HG03097 (cell line): Measurements from ENCODE around the gene TMEM40.
"Not testable (repeated sequence)": the region's sequence is repeated elsewhere in the genome, so short reads cannot be mapped to it uniquely, and the experiment has no call there.

Source experiments
- ATAC-seq: cut with Tn5 transposase; IDR thresholded peaks from one replicate; pipeline ENCODE4 v1.9.1; 2021; ENCODE audit not compliant: unreplicated experiment, low FRiP score

Gene TMEM40

DNA sequence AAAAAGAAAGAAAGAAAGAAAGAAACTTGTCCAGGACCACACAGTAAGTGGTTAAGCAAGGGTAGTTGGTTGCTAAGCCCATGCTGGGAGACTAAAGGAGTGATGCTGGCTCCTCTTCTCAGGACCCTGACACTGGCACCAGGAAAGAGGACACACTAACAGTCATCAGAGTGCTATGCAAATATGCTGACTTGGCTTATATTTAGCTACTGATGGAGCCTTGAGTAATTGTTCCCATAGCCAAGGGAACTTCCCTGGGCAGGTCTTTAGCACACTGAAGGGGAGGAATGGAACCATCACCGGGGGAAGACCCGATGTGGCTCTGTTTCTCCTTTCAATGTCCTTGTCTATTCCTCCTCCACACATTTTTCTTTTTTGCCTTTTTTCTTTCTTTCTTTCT, 6.2 kb downstream of the TMEM40 start:
- ATAC-seq: no peak

DNA sequence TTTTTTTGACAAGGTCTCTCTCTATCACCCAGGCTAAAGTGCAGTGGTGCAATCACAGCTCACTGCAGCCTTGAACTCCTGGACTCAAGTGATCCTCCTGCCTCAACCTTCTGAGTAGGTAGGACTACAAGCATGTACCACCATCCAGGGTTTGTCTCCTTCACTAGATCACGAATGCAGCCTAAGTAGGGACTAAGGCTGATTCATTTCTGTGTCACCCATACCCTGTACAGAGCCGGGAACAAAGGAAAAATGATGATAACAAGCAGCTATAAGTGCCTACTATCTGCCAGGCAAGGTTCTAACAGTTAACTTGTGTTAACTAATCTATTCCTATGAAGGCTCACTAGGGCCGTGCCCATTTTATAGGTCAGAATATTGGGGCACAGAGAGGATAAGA, 7.0 kb downstream of the TMEM40 start:
- ATAC-seq: no peak

DNA sequence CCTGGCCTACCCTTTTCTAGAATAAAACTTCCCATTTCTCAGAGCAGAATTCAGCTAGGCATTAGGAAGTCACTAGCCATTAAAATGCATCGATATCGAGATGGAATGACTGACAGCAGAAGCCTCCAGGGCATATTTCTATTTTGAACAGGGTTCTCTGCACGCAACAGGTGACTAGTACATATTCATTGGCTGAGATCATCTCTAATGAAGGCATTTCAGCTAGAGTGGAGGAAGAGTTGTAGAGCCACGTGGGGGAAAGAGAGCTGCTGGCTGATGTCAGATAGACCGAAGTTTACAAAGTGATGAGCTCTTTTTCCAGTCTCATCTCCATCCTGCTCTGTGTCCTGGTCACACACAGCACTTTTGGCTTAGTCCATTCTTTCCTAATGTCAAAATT, 7.5 kb downstream of the TMEM40 start:
- no peak for ATAC-seq

DNA sequence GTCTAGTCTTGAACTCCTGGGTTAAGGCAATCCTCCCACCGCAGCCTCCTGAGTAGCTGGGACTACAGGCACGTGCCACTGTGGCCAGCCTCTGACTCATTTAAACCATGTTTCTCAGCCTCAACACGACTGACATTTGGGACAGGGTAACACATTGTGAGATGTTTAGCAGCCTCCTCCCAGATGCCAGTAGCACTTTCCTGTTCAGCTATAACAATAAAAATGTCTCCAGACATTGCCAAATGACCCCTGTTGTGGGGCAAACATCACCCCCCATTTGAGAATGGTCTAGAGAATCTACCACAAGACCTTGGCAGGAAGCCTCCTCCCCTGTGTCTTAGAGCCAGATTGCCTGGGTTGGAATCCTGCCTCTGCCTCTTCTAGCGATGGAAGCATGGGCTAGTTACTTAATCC, 8.4 kb downstream of the TMEM40 start:
- no peak for ATAC-seq

DNA sequence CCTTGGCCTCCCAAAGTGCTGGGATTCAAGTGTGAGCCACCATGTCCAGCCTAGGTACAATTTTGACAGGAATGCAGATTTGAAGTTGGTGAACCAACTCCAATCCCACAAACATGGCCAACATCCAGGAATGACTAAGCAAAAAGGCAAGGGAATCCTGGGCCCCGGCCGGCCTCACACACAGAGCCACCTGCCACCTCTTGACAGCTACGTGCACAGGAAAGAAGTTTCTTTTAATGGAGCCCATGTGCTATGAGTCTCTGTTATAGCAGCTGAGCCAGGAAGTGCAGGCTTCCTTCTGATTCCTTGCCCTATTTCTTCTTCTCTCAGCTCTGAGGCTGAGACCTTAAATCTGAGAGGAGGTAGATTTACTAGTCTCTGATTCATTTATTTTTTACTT, 8.8 kb downstream of the TMEM40 start:
- ATAC-seq: no peak

DNA sequence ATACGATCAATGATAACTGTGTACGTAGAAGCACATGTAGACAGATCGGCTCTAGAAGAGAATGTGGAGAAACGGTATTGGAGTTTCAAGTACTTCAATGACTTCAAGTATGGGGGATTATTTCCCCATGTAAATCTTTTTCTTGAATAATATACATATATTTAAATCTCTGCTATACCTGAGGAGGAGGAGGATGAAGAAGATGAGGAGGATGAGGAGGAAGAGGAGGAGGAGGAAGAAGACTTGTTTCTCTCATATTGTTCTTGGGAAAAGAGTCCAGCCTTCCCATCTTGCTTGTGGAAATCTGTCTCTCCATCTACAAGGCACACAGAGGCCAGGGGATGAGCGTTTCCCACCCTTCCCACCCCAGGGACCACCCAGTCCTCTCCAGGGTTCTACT, 10.6 kb downstream of the TMEM40 start:
- no peak for ATAC-seq

DNA sequence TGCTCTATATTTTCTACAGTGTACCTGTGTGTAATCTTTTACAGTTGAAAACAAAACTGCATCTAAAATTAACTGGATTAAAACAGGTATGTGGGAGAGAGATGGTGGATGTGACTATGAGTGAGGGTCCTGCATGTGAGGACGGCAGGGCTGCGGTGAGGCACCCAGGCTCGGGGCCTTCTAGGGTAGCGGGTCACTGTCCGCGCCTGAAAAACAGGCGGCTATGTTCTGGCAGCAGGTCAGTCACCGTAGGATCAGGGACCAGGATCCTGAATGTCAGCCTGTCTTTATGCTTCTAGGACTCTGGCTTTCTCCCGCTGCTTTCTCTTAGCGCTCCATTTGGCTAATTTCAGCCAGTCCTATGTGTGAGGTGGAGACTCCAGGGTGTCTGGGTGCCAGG, 12.6 kb downstream of the TMEM40 start:
- no peak for ATAC-seq

DNA sequence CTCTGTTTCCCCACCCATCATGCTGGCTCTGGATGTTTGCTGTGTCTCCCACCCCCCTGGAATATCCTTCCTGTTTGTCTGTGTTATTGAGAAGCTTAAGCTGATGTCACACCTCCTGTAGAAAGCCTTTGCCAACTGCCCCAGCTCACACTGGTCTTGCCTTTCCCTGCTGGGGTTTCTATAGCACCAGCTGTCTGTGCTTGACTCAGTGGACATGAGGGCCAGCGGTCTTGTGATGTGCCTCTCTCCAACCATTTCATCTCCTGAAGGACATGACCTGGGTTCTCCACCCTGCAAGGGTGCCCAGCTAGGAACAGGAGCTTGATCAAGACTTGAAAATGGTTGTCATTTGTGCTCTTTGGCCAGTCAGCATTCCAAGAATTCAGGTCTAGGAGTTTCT, 14.7 kb downstream of the TMEM40 start:
- ATAC-seq: no peak

DNA sequence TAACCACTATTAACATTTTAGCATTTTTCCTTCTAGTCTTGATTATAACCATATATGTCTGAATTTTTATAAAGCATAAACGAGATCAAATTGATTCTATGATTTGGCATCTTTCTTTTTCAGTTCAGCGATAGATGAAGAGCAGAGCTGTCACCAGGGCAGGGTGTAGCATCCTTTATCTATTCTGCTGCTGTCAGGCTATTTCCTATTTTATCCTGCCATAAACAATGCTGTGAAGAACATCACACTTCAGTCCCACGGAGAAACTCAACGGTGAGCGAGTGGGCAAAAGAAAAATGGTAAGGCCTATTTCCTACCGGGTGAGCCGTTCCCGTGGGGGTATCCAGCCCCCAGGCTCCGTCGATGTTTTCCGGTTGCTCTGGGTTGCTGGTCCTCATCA, 15.5 kb downstream of the TMEM40 start:
- ATAC-seq: no peak

DNA sequence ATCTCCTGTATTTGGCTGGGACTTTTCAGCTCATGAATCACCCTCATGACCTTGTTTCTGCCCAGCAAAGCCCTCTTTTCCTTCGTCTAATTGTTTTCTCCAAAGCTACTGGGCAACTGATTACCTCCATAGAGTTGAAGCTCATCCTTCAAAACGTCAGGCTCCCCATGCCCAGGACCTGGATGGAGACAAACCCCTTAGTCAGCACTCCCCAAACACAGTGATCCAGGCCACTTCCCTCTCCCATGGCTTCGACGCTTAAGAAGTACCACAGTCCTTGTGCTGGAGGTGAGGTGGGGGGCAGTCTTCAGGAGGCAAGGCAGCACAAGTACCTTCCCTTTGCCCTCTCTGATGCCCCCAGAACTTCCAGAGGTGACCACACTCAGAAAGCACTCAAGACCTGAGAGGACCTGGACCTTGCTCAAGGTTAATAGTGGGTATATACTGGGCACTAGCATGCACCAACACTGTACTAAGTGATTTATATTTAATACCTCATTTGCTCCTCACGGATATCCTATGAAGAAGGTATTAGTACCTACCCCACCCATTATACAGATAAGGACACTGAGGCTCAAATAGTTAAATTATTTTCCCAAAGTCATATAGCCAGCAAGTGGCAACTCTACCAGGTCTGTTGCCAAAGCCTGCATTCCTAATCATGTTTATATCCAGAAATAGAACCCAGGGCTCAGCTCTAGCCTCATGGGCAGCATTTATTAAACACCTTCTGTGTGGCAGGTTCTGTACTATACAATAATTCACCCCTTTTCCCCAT, 16.5 kb downstream of the TMEM40 start:
- no peak for ATAC-seq

DNA sequence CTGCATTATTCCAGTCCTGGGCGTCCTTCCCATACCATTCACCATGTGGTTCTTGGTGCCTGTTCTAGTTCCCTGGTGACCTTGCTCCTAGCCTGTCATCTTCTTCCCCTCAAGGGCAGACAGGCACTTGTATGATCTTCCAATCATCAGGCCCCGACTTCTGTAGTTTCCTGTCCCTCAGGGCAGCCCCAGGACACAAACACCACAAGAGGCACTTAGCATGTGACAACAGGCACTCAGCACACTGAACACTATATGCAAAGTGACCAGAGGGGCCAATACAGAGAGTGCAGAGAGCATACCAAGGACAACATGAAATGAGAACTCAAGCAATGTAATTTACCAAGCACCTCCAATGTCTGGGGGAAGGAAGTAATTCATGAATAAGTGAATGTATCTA, 17.9 kb downstream of the TMEM40 start:
- ATAC-seq: no peak

DNA sequence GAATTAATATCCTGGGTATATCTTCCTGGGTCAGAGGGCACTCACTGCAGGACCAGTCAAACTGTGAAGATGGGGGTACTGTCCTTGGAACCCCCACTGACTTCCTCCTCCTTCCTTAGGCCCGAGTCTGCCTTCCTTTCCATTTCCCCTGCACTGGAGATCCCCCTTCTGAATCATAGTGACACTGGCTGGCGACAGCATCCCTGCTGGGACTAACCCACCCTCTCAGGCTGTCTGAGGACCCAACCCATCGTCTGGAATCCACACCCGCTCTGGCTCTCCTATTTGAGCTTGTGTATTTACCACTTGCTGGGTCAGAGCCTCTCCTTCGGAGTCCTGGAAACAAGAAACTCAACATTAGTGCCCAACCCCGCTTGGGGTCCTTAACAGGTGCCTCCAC, 21.2 kb downstream of the TMEM40 start:
- no peak for ATAC-seq

DNA sequence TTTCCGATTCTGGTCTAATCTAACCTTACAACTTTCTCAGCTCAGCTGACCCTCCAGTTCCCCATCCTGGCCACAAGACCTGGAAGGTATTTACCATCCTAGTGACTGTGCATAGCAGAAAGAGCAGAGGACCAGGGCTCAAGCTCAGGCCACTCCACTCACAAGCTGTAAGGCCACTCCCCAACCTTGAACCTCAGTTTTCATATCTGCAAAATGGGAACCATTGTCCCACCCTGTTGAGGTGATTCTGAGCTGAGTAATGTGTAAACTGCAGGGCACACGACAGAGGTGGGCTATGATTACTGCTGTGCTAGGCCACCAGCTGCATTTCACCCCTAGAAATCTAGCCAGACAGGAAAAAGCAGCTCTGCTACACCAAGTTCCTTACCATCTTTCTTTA, 21.7 kb downstream of the TMEM40 start:
- no peak for ATAC-seq

DNA sequence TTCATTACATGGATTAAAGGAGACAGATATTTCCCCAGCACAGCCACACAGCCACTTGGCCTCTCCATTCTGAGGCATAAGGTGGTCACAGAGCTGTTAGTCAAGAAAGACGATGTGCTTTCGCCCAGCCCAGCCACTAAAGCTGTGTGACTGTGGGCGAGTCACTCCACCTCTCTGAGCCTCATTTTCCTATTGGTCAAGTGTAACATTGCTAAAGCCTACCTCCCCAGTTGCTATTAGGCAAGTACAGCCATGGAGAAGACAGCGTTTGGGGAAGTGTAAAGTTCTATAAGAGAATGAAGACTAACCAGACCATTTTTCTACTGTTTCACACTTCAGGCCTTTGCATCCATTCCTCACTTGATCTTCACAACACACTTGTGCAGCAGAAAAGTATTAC, 24.1 kb downstream of the TMEM40 start:
- ATAC-seq: no peak

DNA sequence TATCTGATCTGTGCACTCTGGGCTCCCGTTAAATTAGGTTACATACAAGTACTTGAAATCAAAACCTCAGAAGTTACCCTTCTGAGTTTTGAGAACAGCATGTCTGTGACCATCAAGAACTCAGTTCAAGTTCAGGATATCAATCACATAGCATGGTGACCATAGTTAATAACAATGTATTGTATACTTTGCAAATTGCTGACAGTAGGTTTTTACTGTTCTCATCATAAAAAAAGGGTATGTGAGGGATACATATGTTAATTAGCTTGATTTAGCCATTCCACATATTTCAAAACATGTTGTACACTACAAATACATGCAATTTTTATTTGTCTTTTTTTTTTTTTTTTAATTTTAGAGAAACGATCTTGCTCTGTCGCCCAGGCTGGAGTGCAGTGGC, 25.5 kb downstream of the TMEM40 start:
- ATAC-seq: no peak

DNA sequence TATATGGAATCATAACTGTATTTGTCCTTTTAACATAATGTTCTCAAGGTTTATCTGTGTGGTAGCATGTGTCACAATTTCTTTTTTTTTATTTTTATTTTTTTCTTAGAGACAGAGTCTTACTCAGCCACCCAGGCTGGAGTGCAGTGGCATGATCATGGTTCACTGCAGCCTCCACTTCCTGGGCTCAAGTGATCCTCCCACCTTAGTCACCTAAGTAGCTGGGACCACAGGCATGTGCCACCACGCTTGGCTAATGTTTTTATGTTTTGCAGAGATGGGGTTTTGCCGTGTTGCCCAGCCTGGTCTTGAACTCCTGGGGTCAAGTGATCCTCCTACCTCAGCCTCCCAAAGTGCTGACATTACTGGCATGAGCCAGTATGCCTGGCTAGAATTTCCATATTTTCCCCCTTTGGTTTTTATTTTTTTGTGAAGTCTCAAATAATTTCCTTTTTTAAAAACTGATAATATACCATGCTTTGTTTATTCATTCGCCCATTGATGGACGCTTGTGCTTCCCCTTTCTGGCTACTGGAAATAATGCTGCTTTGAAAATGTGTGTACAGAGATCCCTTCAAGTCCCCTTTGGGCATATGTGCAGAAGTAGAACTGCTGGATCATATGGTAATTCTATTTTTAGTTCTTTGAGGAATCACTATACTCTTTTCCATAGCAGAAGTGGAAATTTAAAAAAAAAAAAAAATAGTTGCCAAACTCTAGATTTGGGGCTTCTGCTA, 28.4 kb downstream of the TMEM40 start:
- no peak for ATAC-seq

DNA sequence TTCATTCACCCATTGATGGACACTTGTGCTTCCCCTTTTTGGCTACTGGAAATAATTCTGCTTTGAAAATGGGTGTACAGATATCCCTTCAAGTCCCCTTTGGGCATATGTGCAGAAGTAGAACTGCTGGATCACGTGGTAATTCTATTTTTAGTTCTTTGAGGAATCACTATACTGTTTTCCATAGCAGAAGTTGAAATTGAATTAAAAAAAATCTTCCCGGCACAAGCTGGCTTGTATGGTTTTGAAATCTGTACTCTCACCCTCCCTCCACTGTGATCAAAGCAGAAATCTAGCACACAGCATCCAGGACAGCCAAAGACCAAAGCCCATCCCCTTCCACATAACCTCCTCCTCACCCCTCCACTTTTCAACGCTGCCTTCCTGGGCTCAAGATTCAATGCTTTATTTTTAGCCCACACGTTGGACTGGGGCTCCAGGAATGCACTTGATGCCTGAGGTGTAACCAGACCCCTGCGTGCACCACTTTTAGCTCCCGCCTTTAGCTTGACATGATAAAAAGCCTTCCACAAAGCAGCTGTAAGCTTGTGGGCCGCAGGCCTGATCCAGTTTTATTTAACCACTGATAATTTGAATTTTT, 29.9 kb downstream of the TMEM40 start:
- ATAC-seq: no peak

DNA sequence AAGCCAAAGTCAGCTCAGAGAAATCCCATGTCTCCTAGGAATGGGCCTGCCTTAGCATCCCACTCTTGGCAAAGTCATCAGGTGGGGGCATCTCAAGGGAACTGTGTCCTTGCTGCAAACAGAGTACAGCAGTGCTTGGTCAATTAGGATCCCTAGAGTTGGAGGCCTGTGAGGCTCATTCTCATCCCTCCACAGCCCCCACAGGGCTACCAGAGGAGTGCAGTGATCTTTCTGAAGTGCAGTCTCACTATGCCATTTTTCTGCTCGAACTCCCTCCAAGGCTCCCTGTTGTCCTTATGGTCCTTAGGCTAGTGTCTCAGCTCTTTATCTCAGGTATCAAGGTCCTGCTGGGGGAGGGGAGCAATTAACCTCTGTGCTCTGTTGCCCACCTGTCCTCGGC, 31.1 kb downstream of the TMEM40 start:
- no peak for ATAC-seq

DNA sequence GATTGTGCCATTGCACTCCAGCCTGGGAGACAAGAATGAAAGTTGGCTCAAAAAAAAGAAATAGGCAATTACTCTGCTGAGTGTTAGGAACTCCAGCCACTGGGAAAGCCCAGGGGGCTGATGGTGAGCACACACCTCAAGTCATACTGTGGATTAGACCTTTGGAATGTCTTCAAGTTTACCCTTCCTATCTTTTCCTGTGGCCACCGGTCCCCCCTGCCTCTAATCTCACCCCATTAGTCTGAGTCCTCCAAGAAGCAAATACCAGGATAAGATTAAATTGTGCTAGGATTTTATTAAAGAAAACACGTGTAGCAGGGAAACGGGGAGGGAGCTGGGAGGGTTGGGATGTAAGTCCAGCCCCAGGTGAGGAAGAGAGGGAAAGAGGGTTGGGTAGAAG, 31.6 kb downstream of the TMEM40 start:
- ATAC-seq: no peak

DNA sequence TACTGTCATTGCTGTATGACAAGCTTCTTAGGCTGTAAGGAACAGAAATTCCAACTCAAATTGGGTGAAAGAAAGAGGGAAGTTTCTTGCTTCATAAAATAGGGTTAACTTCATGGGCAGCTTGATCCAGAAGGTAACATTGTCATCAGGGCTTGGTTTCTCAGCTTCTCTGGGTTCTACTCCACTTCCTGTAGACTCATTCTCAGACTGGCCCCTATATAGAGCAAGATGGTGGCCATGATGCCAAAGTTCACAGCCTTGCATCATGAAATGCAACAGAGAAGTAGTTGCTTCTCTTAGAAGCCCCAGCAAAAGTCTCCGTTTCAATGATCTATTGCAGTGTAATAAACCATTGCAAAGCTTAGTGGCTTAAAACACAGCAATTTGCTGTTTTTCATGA, 33.6 kb downstream of the TMEM40 start:
- ATAC-seq: no peak

DNA sequence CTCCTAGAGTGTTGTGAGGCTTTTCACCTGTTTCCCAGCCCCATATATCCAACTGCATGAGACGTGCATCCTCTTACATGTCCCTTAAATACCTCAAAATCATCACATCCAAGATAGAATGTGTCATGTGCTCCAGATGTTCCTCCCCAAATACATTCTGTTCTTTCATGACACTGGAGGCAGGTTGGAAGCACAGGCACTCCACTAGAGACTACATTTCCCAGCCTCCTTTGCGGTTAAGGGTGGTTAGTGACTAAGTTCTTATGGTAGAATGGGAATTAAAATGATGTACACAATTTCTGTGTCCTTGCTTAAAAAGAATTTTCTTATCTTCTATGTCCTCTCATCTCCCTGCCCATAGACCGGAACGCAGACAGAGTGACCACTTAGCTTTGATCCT, 34.3 kb downstream of the TMEM40 start:
- ATAC-seq: no peak

DNA sequence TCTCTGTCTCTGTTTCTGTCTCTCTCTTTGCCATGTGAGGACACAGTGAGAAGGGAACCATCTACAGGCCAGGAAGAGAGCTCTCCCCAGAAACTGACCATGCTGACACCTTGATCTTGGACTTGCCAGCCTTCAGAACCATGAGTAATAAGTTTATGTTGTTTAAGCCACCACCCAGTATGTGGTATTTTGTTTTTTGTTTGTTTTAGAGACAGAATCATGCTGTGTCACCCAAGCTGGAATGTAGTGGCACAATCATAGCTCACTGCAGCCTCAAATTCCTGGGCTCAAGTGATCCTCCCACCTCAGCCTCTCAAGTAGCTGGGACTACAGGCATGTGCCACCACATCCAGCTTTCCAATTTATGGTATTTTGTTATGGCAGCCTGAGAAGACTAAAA, 35.7 kb downstream of the TMEM40 start:
- not testable (repeated sequence) for ATAC-seq
